Urothelium cell line (cell line): ENCODE measurements around the gene RBP7.
"Not testable (repeated sequence)": the region's sequence is repeated elsewhere in the genome, so short reads cannot be mapped to it uniquely, and the experiment has no call there.

Experiments
- DNase-seq: peaks from one replicate; pipeline ENCODE4 v3.0.0; 2011; ENCODE audit warnings: low spot score, mixed read lengths
- FAIRE-seq: peaks from 2 replicates; lab custom pipeline; 2011; peaks lifted over from hg19 to GRCh38; lab: Jason Lieb, UNC

The RBP7 gene

GRCh38 chr1:10028956-10029500 is 32.0 kb downstream of the RBP7 start:
- FAIRE-seq, DNase-seq: not testable (repeated sequence)

GRCh38 chr1:10031461-10031860 is 34.4 kb downstream of the RBP7 start:
- FAIRE-seq (no peak), DNase-seq (no peak)

GRCh38 chr1:10032590-10033358 is 35.7 kb downstream of the RBP7 start, which contains the start of gene UBE4B:
Gene UBE4B, plus strand, starts transcription at chr1:10032958. Its CDS starts 713 bp downstream, at chr1:10033671.
- peak; percentile 98 for DNase-seq
- FAIRE-seq: peak; percentile 98

GRCh38 chr1:10033359-10033845 is 36.4 kb downstream of the RBP7 start:
- no peak for FAIRE-seq
- peak; percentile 26 for DNase-seq

GRCh38 chr1:10042746-10043145 is 45.7 kb downstream of the RBP7 start:
- FAIRE-seq: no peak

DNA sequence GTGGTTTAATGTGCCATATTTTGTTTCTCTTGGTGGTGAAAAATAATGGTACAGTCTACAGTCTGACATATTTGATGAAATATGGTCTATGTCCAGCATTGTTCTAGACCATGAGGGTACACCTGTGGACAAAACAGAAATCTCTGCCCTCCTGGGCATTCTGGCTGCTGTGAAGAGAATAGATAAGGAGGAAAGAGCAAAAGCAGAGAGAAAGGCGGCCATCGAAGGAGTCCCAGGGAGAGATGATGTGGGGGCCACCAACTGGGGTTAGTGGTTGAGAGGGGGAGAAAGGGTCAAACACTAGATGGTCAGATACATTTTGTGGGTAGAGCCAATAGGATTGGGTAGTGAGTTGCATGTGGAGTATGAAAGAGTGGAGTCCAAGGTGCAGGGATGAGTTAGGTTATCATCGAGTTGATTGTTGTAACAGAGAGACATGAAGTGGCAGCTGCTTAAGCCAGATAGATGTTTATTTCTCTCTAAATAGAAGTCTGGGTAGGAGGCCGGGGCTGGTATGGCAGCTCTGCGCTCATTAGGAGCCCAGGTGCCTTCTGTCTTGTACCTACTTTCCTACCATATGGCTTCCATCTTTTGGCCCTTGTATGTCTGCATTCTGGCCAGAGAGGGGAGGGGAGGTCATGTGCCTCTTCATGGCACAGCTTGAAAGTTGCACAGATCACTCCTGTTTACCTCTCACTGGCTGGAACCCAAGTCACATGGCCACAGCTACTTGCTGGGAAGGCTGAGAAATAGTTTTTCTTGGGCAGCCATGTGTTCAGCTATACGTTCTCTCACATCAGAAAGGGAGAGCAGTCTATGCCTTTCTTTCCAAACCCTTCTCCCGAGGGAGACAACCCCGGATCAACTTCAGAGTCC is 48.7 kb downstream of the RBP7 start:
- DNase-seq (no peak), FAIRE-seq (no peak)

More at GRCh38 chr1:10042746-10043145, 45.7 kb downstream of the RBP7 start:
- DNase-seq: no peak

DNA sequence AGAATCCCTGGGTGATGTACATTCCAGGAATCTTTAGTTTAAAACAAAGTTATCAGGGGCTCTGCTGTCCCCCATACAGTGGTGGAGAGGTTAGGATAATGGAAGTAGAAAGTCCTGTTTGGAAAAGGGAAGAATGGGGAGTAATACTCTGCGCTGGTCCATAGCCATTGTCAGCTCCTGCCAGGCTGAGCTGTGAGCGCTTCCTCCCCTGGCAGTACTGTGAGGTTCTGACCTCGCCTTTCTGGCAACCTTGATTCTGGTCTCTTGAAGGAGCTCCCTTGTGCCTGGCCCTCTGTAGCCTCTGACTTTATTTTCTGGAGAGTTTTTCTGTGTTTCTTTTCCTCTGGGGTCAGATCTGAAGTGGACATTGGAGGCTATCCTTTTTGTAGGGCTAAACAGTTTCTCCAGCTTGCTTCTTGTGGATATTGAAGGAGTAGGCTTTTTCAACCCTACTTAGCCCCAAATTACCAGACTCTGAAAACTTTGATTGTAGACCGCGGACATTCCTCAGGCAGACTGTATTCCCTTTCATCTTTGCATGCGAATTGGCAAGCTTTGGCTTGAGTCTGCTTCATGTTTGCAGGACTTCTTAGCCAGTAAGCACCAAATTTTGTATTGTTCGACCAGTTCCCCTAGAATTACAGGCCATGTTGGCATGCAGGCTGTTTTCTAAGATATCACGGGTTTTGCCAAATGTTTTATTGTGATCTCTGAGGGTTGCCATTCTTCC is 49.5 kb downstream of the RBP7 start:
- FAIRE-seq (no peak), DNase-seq (no peak)

DNA sequence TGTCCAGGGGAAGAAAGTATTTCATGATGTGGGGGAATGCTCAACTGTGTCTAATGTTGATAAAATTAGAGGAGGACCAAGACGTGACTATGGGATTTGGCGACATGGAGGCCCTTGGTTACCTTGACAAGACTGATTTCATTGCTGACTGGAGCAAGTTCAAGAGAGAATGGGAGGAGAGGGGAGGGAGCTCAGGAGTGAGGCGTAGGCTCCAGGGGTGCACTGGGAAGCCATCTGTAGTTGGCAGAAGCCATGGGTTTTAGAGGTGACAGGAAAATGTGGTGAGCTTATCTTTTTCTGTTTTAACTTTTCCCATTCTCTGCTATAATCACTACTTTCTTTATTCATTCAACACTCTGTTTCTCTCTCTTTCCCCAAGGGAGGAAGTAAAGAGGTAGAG is 51.6 kb downstream of the RBP7 start:
- DNase-seq (no peak), FAIRE-seq (no peak)

GRCh38 chr1:10050611-10051010 is 53.6 kb downstream of the RBP7 start:
- DNase-seq (no peak), FAIRE-seq (no peak)

- FAIRE-seq (no peak), DNase-seq (no peak)
Measured at GRCh38 chr1:10051656-10052055, 54.6 kb downstream of the RBP7 start.

GRCh38 chr1:10052347-10052746 is 55.3 kb downstream of the RBP7 start:
- DNase-seq (no peak), FAIRE-seq (no peak)

GRCh38 chr1:10054465-10054864 is 57.4 kb downstream of the RBP7 start:
- DNase-seq: no peak
- no peak for FAIRE-seq

DNA sequence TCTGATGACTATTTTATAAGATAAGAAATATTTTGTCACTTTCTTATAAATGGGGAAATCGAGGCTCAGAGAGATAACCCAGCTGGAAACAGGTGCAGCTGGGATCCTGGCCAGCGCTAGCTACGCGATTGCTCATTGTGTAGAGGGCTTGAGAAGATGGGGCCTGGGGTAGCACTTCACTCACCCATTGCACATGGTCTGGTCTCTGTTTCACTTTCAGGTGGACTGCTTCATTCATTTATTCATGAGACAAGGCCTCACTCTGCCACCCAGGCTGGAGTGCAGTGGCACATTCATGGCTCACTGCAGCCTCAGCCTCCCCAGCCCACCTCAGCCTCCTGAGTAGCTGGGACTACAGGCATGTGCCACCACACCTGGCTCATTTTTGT is 59.6 kb downstream of the RBP7 start:
- FAIRE-seq: no peak
- DNase-seq: no peak

DNA sequence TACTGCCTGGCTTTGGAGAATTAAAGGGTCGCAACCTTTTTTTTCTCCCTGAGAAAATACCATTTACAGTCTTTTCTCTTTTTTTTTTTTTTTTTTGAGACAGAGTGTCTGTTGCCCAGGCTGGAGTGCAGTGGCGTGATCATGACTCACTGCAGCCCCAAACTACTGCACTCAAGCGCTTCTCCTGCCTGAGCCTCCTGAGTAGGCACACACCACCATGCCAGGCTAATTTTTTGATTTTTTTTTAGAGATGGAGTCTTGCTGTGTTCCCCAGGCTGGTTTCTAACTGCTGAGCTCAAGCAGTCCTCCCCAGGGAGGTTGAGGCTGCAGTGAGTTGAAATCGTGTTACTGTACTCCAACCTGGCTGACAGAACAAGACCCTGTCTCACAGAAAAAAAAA is 60.3 kb downstream of the RBP7 start:
- FAIRE-seq (no peak), DNase-seq (no peak)

DNA sequence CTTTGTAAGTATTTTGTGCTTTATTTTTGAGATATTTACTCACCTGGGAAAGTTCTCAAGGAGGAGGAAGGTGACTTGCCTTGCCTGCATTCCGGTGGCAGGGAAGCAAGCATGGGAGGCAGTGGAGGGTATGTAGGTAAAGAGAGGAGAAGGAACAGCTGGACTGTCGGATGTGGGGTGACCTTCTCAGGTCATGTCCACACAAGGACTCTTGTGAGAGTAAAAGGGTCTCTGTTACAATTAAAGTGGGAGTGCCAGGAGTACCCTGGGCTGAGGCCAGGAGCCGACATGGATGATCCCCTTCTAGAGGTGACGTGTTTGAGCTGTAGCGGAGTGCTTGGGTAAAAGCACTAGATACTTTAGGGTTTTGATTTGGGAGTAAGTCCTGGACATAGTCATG is 60.8 kb downstream of the RBP7 start:
- FAIRE-seq (no peak), DNase-seq (no peak)

- DNase-seq: no peak
- no peak for FAIRE-seq
Measured at GRCh38 chr1:10059342-10059718, 62.3 kb downstream of the RBP7 start.

DNA sequence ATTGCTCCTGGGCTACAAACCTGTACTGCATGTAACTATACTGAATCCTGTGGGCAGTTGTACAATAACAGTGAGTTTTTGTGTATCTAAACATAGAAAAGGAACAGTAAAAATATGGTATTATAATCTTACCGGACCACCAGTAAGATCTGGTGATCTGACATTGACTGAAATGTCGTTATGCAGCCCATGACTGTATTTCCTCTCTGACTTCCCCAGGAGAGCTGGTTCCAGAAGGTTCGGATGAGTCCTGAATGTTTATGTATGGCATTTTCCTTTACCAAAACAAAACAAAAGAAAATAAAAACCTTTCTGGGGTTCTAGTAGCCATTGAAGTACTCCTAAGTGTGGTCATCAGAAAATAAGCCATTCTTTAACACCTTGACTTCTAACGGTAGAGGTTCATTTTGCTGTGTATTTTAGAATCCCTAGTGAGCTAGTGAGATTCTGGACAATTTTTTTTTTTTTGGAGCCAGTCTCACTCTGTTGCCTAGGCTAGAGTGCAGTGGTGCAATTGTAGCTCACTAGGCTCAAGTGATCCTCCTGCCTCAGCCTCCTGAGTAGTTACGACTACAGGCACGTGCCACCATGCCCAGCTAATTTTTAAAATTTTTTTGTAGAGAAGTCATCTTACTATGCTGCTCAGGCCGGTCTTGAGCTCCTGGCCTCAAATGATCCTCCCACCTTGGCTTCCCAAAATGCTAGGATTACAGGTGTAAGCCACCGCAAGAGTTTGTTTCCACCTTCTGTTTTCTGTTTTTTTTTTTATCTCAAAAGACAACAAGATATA is 63.5 kb downstream of the RBP7 start:
- FAIRE-seq (no peak), DNase-seq (no peak)

DNA sequence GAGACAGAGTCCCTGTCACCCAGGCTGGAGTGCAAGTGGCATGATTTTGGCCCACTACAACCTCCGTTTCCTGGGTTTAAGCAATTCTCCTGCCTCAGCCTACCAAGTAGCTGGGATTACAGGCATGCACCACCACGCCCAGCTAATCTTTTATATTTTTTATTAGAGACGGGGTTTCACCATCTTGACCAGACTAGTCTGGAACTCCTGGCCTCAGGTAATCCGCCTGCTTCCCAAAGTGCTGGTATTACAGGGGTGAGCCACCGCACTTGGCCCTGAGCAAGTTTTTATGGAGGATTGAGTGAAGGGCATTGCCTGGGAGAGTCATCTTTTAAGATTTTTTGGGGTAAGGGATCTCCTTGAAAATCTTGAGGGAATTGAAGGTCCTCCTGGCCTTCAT is 64.2 kb downstream of the RBP7 start:
- FAIRE-seq: no peak
- no peak for DNase-seq

DNA sequence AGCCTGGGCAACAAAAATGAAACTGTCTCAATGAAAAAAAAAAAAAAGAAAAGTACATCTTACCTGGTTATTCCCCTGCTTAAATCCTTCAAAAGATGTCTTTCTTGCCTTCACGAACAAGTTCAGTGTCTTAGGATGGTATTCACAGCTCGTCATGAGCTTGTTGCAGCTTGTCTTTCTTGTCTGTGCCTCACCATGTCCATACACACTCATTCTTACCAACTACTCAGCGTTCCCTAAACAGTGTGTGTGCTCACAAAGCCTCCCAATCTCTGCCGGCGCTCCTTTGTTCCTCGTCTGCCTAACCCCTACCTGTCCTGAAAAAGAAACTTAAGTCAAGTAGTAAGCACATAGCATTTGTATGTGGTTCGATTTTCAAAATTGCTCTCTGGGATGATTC is 66.8 kb downstream of the RBP7 start:
- FAIRE-seq: no peak

More for the DNA sequence above, 66.8 kb downstream of the RBP7 start:
- no peak for DNase-seq
